ENCODE data around the gene NFYB.

The NFYB gene

DNA sequence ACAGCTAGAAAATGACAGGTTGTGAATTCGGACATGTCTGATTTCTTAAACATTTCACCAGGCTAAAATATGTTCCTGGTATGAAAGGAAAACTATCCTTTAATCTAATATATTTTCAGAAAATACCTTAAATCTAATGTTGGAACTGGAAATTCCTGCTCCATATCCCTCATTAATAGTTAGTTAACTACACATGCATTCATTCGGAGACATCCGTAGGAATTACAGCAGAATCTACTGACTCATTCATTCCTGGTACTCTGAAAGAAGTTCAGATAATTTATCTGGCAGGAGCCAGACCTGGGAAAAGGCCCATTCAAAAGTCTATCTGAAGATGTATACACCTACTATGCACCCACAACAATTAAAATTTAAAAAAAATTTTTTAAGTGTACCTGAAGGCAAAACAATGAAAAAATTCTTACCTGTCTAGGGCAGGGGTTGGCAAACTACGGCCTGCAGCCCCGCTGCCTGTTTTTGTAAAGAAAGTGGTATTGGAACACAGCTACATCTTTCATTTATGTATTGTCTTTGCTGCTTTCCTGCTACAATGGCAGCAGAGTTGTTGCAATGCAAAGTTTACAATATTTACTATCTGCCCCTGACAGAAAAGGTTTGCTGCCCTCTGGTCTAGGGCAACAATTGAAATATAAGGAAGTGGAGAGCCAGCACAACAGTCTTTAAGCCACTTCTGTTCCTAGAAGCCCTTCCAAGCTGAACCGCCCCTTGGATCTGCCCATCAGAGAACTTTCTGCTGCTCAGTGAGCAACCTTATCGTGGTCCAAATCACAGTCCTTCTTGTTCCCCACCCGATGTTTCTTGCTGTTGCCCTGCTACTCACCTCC lies 17.9 kb upstream of the NFYB start:
- TF ChIP-seq, protein P1, sequence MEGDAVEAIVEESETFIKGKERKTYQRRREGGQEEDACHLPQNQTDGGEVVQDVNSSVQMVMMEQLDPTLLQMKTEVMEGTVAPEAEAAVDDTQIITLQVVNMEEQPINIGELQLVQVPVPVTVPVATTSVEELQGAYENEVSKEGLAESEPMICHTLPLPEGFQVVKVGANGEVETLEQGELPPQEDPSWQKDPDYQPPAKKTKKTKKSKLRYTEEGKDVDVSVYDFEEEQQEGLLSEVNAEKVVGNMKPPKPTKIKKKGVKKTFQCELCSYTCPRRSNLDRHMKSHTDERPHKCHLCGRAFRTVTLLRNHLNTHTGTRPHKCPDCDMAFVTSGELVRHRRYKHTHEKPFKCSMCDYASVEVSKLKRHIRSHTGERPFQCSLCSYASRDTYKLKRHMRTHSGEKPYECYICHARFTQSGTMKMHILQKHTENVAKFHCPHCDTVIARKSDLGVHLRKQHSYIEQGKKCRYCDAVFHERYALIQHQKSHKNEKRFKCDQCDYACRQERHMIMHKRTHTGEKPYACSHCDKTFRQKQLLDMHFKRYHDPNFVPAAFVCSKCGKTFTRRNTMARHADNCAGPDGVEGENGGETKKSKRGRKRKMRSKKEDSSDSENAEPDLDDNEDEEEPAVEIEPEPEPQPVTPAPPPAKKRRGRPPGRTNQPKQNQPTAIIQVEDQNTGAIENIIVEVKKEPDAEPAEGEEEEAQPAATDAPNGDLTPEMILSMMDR (IDR thresholded peaks at IDR 0.05; ENCODE audit: low read length, missing control alignments), result no peak
- no peak overlapping the region for H3K4me3 ChIP-seq (replicated peaks; ENCODE audit: low read depth, low read length)
- no peak for DNase-seq (ENCODE audit: low read depth)

DNA sequence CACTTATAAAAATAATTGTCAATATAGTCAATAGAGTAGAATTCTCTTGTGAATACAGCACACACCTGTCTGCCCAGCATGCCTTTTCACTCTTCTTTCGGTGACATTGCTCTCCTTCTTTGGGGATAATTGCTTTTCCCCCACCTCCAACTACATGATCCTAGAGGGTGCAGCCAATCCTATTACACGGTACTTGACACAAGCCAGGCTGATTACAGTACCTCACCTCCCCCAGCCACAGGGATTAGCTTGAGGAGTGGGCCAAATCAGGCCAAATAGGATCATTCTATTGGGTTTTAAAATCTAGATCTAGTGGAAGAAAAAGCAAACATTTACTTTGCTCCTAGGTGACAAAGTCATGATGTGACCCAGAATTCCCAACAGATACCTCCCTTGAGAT lies 16.8 kb upstream of the NFYB start:
- TF ChIP-seq, protein P1 (IDR thresholded peaks at IDR 0.05; ENCODE audit: low read length, missing control alignments), result no peak
- H3K4me3 ChIP-seq (replicated peaks; ENCODE audit: low read depth, low read length), result no peak overlapping the region
- no peak for DNase-seq (ENCODE audit: low read depth)

DNA sequence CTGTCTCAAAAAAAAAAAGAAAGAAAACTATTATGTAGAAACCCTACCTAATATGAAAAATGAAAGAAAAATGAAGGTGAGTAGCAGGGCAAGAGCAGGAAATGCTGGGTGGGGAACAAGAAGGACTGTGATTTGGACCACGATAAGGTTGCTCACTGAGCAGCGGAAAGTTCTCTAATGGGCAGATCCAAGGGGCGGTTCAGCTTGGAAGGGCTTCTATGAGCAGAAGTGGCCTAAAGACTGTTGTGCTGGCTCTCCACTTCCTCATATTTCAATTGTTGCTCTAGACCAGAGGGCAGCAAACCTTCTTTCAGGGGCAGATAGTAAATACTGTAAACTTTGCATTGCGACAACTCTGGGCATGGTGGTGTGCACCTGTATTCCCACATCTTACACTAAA lies 16.3 kb upstream of the NFYB start:
- DNase-seq (ENCODE audit: low read depth), result no peak
- TF ChIP-seq, protein P1 (IDR thresholded peaks at IDR 0.05; ENCODE audit: low read length, missing control alignments), result no peak
- no peak overlapping the region for H3K4me3 ChIP-seq (replicated peaks; ENCODE audit: low read depth, low read length)

DNA sequence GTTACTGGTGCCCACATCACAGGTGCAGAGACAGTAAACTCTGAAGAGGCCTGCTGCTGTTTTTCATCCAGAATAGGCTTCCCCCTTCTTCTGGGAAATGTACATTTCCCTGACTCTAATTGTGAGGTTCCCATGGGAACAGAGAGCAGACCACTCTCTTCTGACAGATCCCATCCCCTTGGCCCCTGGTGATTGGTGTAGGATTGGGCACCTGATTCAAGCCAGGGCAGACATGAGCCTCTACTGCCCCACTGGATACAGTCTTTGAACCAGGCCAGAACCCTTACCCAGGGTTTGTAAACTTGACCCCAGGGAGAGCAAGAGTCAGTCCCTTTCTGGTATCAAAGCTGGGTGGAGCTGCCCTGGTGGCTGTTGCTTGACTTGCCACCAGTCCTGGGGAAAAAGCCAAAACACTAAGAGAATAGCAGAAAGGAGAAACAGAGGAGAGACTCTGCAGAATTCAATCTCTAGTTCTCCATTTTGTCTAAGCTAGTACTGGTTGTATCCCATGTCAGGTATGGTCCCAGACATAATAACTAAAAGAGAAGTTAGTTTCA lies 14.8 kb upstream of the NFYB start:
- DNase-seq (ENCODE audit: low read depth), result no peak
- no peak overlapping the region for H3K4me3 ChIP-seq (replicated peaks; ENCODE audit: low read depth, low read length)
- TF ChIP-seq, protein P1 (IDR thresholded peaks at IDR 0.05; ENCODE audit: low read length, missing control alignments), result no peak

DNA sequence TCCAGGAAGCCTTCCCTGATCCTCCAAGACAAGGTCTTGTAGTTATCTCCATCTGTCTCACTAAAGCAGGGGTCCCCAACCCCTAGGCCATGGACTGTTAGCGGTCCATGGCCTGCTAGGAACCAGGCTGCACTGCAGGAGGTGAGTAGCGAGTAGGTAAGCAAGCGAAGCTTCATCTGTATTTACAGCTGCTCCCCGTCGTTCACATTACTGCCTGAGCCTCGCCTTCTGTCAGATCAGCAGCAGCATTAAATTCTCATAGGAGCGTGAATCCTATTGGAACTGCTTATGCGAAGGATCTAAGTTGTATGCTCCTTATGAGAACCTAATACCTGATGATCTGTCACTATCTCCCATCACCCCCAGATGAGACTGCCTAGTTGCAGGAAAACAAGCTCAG lies 12.4 kb upstream of the NFYB start:
- TF ChIP-seq, protein P1 (IDR thresholded peaks at IDR 0.05; ENCODE audit: low read length, missing control alignments), result no peak
- H3K4me3 ChIP-seq (replicated peaks; ENCODE audit: low read depth, low read length), result no peak overlapping the region
- no peak for DNase-seq (ENCODE audit: low read depth)

DNA sequence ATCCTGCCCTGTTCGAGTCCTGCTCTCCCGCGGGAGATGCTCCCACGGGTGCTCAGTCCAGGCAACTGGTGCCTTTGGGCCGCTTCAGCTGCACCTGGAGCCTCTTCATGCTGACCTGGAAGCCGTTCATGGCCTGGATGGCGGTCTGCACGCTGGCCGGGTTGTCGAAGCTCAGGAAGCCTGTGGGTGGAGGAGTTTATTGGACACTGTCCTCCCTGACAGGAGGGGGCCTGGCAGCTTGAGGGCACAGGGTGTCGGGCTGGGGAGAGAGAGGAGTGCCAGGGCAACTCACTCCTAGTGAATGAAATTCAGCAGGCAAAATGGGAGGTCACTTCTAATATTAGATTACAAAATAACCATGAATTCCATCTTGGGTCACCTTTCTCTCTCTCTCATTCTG lies 9.3 kb upstream of the NFYB start:
- no peak for DNase-seq (ENCODE audit: low read depth)
- H3K4me3 ChIP-seq (replicated peaks; ENCODE audit: low read depth, low read length), result no peak overlapping the region
- TF ChIP-seq, protein P1 (IDR thresholded peaks at IDR 0.05; ENCODE audit: low read length, missing control alignments), result no peak

All from fibroblast of pulmonary artery (primary cell).